HG02759 (cell line): ENCODE results near the gene DPP10.

Experiments
- ATAC-seq: cut with Tn5 transposase; IDR thresholded peaks from one replicate; pipeline ENCODE4 v1.9.1; 2021; ENCODE audit warnings: mild to moderate bottlenecking, moderate library complexity; ENCODE audit not compliant: unreplicated experiment

DPP10 gene

DNA sequence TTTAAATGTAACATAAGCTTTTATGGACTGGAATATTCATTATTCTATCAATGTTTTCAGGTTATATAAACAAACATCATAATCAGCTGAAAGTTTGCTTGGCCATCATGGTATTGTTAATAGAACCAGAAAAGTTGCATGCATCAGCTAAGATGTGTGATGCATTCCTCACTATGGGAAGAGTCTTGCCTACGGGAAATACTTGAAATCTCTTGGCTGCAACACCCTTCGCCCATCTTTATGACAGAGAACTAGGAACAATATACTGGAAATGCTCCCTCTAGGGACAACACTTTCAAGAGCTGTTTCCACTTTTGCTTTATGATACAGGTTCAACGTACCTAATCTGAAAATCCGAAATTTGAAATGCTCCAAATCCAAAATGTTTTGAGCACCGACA is 1390.8 kb downstream of the DPP10 start:
- ATAC-seq, result no peak

DNA sequence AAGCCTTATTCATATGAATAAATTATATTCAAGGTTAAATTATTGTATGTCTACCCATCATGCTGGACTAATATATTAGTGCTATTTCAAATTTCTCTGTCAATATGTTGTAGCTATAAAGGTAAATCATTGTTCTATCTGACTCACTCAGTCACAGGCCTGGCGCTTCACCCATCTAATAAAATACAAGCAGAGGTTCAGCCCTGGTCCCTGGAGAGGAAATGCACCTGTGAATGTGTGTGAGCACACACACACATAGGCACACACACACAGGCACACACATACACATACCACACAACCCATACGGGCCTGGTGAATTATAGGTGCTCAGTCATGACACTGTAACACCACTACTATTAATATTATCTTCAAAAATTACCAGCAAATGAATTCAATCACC is 1396.1 kb downstream of the DPP10 start:
- ATAC-seq, result no peak

DNA sequence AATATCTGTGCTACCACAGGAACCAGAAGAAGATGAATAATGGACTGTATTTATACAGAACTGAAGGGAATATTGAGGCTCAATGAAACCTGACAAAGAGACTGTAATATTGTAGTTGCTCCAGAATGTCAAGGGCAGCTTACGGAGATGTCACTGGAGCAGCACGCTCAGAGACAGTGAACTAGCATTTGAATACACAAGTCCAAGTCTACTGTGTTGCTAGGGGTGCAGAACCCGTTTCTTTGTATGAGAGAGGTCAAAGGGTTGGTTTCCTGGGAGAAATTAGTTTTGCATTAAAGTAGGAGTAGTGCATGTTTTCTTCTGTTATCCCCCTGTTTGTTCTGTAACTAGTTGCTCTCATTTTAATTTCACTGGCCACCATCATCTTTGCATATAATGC is 1399.9 kb downstream of the DPP10 start:
- no peak for ATAC-seq

DNA sequence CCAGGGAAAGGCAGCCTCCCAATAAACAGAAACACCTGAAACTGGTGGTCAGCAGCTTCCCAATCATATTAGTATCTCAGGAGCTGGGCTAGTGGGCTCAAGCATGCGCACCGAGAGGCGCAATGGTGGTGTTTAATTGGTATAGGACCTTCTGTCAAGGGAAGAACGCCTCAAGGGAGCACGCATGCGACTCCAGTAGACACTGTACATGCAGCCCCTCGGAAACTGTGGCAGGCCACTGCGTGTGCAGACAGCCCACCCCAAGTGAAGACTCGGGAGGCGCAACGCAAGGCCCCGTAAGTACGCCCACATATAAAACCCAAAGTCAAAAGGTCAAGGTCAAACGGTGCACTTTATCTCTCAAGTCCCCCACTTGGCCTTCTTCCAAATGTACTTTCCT is 1405.8 kb downstream of the DPP10 start:
- no peak for ATAC-seq

DNA sequence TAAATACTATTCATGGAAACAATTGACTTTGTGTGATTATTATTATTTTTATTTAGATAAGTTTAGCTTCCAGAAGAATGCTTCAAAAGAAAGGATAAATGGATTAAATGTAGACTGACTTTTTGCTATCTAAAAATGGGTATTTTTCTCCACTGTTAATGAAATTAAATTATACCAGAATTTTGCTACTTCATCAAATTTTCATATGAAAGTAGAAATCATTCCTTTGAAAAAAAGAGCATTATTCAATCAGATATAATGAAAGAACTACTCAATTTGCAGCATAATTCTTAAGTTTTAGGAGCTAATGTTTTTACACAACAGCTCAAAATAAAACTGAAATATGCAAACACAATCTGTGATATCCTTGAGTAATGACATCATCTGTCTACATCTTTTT is 1424.6 kb downstream of the DPP10 start:
- no peak for ATAC-seq

DNA sequence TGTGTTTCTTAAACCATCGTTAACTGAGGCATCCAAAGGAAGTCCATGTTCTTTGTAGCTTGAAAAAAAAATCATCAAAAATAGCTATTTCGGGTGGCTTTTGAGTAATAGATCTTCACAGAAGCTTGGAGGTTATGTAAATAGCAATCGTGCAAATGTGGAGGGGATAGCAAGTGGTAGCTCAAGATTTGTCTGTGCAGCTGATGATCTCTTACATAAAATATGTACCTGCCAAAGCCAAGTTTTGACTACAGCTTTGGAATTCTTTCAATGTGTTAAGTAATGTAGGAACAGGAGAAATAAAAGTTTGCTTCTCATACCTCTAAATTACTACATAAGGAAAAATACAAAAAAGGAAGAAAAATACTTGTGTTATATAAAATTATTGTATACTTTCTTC is 1432.0 kb downstream of the DPP10 start:
- ATAC-seq, result no peak

DNA sequence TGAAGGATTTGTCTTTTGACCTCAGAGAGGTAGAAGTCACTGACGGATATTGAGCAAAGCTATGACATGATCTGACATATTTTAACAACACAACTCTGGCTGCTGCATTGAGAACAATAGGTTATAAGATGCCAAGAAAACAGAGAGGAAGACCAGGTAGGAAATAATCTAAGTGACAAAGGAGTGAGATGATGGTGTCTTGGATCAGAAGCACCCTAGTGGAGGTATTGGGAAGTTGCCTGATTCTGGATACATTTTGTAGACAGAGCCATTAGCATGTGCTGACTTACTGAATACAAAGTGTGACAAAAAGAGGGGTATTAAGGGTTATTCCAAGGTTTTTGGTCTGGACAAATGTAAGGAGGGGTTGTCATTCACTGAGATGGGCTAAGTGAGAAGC is 1438.1 kb downstream of the DPP10 start:
- ATAC-seq, result no peak

DNA sequence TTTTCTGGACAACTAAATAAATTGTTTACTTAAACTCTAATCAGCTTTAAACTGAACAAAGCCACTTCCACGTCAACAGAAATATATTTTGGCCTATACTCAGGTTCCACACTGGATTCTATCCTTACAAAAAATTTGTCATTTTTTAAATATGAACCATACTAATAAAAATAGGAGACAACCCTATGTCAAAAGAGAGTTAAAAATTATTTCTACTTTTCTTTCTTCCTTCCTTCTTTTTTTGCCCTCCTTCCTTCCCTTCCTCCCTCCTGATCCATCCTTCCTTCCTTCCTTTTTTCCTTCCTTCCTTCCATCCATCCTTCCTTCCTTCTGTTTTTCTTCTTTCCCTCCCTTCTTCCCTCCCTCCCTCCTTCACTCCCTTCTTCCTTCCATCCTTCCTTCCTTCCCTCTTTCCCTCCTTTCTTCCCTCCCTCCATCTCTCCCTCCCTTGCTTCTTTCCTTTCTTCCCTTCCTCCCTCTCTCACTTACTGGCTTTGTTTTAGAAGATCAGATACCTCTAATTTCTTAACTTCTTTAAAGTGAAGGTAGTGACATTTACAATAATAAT is 1444.9 kb downstream of the DPP10 start:
- ATAC-seq, result no peak
